CD4-positive, alpha-beta T cell treated with Interleukin-15 for 4 hours (primary cell): ENCODE data around the gene STUB1.

Source experiments
- DNase-seq: peaks from one replicate; pipeline ENCODE4 v3.0.0-alpha.2; 2020; ENCODE audit warnings: low spot score

STUB1 gene

DNA sequence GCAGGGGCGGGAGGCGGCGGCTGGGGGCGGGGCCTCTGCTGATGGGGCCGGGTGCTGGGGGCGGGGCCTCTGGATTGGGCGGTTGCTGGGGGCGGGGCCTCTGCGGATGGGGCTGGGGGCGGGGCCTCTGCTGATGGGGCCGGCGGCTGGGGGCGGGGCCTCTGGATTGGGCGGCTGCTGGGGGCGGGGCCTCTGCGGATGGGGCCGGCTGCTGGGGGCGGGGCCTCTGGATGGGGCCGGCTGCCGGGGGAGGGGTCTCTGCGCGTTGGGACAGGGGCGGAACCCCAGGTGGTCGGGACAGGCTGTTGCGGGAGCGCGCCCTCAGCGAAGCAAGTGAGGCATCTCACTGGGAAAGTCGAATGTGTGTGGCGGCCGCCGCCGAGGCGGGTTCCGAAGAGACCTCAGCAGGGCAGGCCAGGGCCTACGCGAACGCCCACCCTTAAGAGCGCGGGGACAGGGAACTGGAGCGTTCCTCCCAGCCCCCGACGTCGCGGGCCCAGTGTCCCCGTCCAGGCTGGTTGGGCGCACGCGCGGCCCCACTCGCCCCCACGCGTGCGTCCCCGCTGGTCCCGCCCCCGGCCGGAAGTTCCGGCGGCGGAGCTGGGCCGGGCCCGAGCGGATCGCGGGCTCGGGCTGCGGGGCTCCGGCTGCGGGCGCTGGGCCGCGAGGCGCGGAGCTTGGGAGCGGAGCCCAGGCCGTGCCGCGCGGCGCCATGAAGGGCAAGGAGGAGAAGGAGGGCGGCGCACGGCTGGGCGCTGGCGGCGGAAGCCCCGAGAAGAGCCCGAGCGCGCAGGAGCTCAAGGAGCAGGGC is at the start of gene STUB1:
Gene STUB1 (plus strand): TSS at position 597 of the 811 bp plus-strand sequence. CDS start 116 bp downstream, at position 713.
- peak; percentile 79 for DNase-seq

- DNase-seq, result no peak
Measured at GRCh38 chr16:630815-631405, 49.3 kb upstream of the STUB1 start, which contains the start of gene WFIKKN1. Gene WFIKKN1, plus strand, starts transcription at chr16:630985. Its CDS starts 269 bp downstream, at chr16:631254.

- no peak for DNase-seq
Measured at GRCh38 chr16:631808-632358, 48.3 kb upstream of the STUB1 start.

DNA sequence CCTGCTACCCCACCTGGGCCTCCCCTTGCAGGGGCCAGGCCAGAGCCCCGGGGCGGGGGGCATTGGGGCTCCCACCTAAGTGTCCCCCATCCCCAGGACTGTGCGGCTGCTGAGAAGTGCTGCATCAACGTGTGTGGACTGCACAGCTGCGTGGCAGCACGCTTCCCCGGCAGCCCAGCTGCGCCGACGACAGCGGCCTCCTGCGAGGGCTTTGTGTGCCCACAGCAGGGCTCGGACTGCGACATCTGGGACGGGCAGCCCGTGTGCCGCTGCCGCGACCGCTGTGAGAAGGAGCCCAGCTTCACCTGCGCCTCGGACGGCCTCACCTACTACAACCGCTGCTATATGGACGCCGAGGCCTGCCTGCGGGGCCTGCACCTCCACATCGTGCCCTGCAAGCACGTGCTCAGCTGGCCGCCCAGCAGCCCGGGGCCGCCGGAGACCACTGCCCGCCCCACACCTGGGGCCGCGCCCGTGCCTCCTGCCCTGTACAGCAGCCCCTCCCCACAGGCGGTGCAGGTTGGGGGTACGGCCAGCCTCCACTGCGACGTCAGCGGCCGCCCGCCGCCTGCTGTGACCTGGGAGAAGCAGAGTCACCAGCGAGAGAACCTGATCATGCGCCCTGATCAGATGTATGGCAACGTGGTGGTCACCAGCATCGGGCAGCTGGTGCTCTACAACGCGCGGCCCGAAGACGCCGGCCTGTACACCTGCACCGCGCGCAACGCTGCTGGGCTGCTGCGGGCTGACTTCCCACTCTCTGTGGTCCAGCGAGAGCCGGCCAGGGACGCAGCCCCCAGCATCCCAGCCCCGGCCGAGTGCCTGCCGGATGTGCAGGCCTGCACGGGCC is 47.5 kb upstream of the STUB1 start:
- no peak for DNase-seq

DNA sequence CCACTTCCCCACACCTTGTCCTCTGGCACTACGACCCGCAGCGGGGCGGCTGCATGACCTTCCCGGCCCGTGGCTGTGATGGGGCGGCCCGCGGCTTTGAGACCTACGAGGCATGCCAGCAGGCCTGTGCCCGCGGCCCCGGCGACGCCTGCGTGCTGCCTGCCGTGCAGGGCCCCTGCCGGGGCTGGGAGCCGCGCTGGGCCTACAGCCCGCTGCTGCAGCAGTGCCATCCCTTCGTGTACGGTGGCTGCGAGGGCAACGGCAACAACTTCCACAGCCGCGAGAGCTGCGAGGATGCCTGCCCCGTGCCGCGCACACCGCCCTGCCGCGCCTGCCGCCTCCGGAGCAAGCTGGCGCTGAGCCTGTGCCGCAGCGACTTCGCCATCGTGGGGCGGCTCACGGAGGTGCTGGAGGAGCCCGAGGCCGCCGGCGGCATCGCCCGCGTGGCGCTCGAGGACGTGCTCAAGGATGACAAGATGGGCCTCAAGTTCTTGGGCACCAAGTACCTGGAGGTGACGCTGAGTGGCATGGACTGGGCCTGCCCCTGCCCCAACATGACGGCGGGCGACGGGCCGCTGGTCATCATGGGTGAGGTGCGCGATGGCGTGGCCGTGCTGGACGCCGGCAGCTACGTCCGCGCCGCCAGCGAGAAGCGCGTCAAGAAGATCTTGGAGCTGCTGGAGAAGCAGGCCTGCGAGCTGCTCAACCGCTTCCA is 46.7 kb upstream of the STUB1 start:
- no peak for DNase-seq

DNA sequence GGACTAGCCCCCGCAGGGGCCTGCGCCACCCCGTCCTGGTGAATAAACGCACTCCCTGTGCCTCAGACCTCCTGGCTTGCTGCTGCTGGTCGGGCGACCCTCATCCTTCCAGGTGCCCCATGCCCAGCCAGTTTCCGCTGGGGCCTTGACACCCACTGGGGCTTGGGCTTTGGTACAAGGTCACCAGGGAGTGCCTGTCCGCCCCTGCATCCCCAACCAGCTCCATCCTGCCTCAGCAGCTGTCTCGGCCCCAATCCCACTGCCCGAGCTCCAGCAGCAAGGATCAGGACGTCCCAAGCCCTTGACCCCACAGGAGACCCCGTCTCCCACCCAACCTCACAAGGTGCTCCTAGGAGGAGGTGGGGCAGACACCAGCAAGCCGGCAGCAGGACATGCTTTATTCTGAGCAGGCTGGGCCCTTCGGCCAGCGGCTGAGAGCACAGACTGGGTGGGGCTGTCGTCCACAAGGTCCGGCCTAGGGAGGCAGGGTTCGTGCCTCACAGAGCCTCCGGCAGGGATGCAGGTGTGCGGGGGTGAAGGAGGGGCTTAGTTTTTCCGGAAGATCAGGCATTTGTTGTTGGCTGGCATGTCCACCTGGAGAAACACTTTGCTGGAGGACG is 46.0 kb upstream of the STUB1 start:
- no peak for DNase-seq

GRCh38 chr16:634996-635395 is 45.2 kb upstream of the STUB1 start:
- no peak for DNase-seq

DNA sequence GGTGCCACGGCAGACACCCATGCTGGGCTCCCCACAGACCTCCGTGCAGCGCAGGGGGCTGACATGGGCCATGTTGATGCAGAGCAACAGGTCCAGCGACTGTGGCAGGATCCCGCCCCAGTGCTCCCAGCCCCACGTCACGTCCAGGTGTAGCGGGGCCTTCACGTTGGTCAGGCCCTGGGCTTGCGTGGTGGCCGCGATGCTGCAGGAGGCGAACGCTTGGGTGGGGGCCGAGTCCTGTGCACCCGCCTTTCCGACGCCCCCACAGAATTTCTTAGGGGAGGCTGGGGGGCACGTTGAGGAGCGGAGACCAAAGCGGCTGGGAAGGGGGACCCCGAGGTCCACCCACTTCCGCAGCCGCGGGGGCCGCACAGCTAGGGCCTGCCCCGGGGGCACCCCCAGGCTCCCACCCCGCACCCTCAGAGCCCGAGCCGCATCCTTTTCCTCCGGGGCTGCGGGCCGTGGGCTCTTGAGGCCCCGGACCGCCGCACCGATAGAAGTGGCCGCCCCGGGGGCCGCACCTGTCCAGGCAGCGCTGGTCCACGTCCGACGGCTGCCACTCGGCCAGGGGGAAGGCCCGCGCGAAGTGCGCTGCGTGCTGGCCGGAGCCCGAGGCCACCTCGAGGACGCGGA is 44.5 kb upstream of the STUB1 start:
- DNase-seq, result no peak

- peak; percentile 93 for DNase-seq
Measured at GRCh38 chr16:636206-637080, 43.8 kb upstream of the STUB1 start, which contains the start of gene METTL26. Gene METTL26, minus strand, starts transcription at chr16:636305. Its CDS starts 15 bp downstream, at chr16:636290.

- DNase-seq, result peak; percentile 88
Measured at GRCh38 chr16:637081-638018, 42.9 kb upstream of the STUB1 start.

GRCh38 chr16:638034-638543 is 42.1 kb upstream of the STUB1 start:
- no peak for DNase-seq

- no peak for DNase-seq
Measured at GRCh38 chr16:638836-639235, 41.4 kb upstream of the STUB1 start.

GRCh38 chr16:640614-641013 is 39.6 kb upstream of the STUB1 start:
- DNase-seq, result no peak

DNA sequence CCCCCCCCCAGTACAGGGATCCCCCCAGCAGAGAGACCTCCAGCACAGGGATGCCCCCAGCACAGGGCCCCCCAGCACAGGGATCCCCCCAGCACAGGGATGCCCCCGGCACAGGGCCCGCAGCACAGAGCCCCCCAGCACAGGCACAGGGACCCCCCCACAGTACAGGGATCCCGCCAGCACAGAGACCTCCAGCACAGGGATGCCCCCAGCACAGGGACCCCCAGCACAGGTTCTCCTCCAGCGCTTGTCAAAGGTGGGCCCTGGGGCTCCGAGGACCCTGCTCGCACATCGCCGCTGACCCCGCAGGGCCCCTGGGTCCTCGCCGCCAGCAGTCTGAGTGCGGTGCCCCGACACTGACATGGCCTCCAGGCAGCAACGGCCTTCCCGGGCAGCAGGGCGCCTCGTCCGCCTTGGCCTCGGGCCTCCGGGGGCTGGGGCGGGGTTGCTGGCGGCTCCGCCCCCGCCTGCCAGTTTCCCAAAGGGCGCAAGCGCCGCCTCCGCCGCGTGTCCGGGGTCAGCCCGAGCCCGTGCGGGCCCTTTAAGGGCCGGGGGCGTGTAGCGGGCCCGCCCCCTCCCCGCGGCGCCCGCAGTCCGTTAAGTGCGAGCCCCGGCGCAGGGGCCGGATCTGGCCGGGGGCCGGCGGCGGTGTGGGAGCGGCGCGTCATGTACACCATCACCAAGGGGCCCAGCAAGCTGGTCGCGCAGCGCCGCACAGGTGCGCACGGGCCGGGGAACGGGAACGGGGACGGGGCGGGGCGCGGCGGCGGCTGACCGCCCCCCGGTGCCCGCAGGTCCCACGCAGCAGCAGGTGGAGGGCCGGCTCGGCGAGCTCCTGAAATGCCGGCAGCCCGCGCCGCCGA is 38.7 kb upstream of the STUB1 start, which contains the start of gene MCRIP2:
Gene MCRIP2 (plus strand): TSS at position 503 of the 863 bp plus-strand sequence. CDS start 164 bp downstream, at position 667.
- DNase-seq, result peak; percentile 57

DNA sequence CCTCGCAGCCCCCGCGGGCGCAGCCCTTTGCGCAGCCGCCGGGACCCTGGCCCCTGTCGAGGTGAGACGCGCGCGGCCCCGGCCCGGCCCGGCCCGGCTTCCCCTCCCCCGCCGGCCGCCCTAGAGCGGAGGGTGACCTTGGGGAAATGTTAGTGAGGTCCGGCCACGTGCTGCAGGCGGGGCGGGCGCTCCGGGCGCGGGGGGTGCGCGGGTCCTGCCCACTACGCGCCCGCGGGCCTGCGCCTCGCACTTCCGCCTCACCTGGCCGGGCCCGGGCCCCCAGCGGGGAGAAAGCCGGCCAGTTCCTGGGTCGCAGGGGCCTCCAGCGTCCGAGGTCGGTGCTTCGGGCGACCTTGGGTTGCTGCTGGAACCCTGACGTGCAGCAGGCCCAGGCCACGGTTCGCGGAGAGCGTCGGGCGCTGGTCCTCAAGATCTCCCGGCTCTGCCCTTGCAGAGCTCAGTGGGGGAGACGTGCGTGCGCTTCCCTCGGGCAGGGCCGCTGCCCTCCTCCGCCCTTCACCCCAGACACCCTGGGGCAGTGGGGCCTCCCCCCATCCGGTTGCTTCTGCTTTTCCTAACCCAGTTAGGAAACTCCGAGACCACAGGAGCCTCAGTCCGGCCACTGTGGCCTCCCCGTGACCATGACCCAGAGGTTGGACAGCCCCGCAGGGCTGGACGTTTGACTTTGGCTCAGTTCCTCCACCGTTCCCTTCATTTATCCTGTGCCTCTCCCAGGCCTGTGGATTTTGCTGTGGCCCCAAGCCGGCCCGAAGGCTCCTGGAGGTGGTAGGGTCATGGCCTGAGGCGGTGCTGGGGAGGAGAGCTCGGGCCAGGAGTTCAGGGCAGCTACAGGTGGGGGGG is 37.8 kb upstream of the STUB1 start:
- DNase-seq, result no peak

DNA sequence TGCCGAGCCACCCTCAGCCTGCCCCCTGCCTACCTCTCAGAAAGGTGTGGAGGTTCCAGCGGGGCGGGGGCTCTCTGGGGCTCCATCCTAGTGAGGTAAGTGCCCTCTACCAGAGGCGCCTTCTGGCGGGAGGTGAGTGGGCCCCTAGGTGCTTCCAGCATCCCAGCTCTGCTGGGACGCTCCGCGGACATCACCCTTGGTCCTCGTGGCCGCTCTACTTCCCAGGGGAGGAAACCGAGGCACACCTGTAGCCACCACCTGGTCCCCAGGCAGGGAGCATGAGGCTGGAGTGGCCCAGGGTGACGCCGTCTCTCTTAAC is 37.2 kb upstream of the STUB1 start:
- no peak for DNase-seq
